SK-N-SH (cell line): ENCODE measurements around the gene ARMH3. TPM values are rescaled to one million over a fixed set of nuclear protein-coding genes. Genes with fewer than 3 reads are reported as not detected.

Source experiments
- CTCF ChIA-PET: fragments of 300-600, 350-600 bp; formaldehyde crosslinking; extraction: SDS; loops from one replicate; lab custom pipeline; 2021; lab: Yijun Ruan, JAX
- POLR2A ChIA-PET: fragments of 350-600 bp; sonication (Branson Sonifier 250); formaldehyde crosslinking; extraction: SDS; loops from one replicate; lab custom pipeline; 2020; ENCODE audit warnings: antibody characterized with exemption, inconsistent platforms; lab: Yijun Ruan, JAX
- DNase-seq: peaks from one replicate; pipeline ENCODE4 v3.0.0; 2012
- H2AFZ ChIP-seq: fragments of 200-600 bp; sonication (generic); 2 replicates; pipeline ENCODE4 v1.8.1; 2016; ENCODE audit warnings: antibody characterized with exemption, mild to moderate bottlenecking, low read depth
- H3F3A ChIP-seq: fragments of 200-600 bp; sonication (generic); replicated peaks from 2 replicates; pipeline ENCODE3; 2016; ENCODE audit warnings: antibody characterized with exemption, mild to moderate bottlenecking; ENCODE audit not compliant: insufficient read depth
- H3K27ac ChIP-seq, 2 experiments: fragments of 200-500 bp in 1 of 2; fragments of 200-600 bp in 1 of 2; sonication (Bioruptor generic) in 1 of 2; sonication (generic), shearing (Covaris generic) in 1 of 2; 2 replicates each; pipeline versions ENCODE4 v1.5.1 to v1.6.1; 2014 to 2016; ENCODE audit warnings: low read depth in 2 of 2, inconsistent platforms in 1 of 2, low read length in 1 of 2, mild to moderate bottlenecking in 1 of 2, mixed read lengths in 1 of 2
- H3K27me3 ChIP-seq: fragments of 200-600 bp; sonication (generic), shearing (Covaris generic); 2 replicates; pipeline ENCODE4 v1.6.1; 2016; ENCODE audit warnings: mixed run types; ENCODE audit not compliant: insufficient read depth
- H3K36me3 ChIP-seq, 2 experiments: fragments of 200-500 bp in 1 of 2; fragments of 200-600 bp in 1 of 2; sonication (Bioruptor generic) in 1 of 2; sonication (generic) in 1 of 2; replicated peaks in 1 of 2; 2 replicates each; pipeline versions ENCODE3 to v1.5.1; 2014 to 2016; ENCODE audit warnings: low read length in 1 of 2, mild to moderate bottlenecking in 1 of 2; ENCODE audit not compliant: insufficient read depth in 2 of 2, control insufficient read depth in 1 of 2
- H3K4me1 ChIP-seq, 2 experiments: fragments of 200-500 bp in 1 of 2; fragments of 200-600 bp in 1 of 2; sonication (Bioruptor generic) in 1 of 2; sonication (generic), shearing (Covaris generic) in 1 of 2; 2 replicates each; pipeline versions ENCODE4 v1.5.1 to v1.6.1; 2014 to 2016; ENCODE audit warnings: low read depth in 1 of 2, low read length in 1 of 2, mixed run types in 1 of 2; ENCODE audit not compliant: insufficient read depth in 2 of 2, control insufficient read depth in 1 of 2
- H3K4me2 ChIP-seq: fragments of 200-600 bp; sonication (generic), shearing (Covaris generic); 2 replicates; pipeline ENCODE4 v1.6.1; 2017; ENCODE audit warnings: mixed run types
- H3K4me3 ChIP-seq, 2 experiments: fragments of 200-500 bp in 1 of 2; fragments of 200-600 bp in 1 of 2; sonication (Bioruptor generic) in 1 of 2; sonication (generic), shearing (Covaris generic) in 1 of 2; 2 replicates each; pipeline versions ENCODE4 v1.5.1 to v1.8.1; 2014 to 2016; ENCODE audit warnings: low read depth in 2 of 2, inconsistent platforms in 1 of 2, low read length in 1 of 2, mild to moderate bottlenecking in 1 of 2, mixed read lengths in 1 of 2, moderate library complexity in 1 of 2
- H3K79me2 ChIP-seq: fragments of 200-600 bp; sonication (generic); 2 replicates; pipeline ENCODE4 v1.8.1; 2017; ENCODE audit warnings: mild to moderate bottlenecking; ENCODE audit not compliant: insufficient read depth
- H3K9ac ChIP-seq: fragments of 200-600 bp; sonication (generic); 2 replicates; pipeline ENCODE4 v1.6.1; 2017; ENCODE audit warnings: mixed run types
- H3K9me2 ChIP-seq: fragments of 200-600 bp; sonication (generic); 2 replicates; pipeline ENCODE4 v1.6.1; 2017; ENCODE audit warnings: mixed run types
- H3K9me3 ChIP-seq: fragments of 200-600 bp; sonication (generic); 2 replicates; pipeline ENCODE4 v1.6.1; 2017; ENCODE audit warnings: mixed run types, mild to moderate bottlenecking, moderate library complexity
- H4K20me1 ChIP-seq: fragments of 200-600 bp; sonication (generic); 2 replicates; pipeline ENCODE4 v1.6.1; 2017; ENCODE audit warnings: mild to moderate bottlenecking, mixed run types; ENCODE audit not compliant: insufficient read depth
- CHD2 ChIP-seq: fragments of 150-350 bp; IDR thresholded peaks from 2 replicates; pipeline ENCODE4 v1.6.1; 2018; ENCODE audit warnings: low read length; ENCODE audit not compliant: partially characterized antibody
- ELF1 ChIP-seq: IDR thresholded peaks from 2 replicates; pipeline ENCODE4 v1.4.0; 2012
- EP300 ChIP-seq, 2 experiments: IDR thresholded peaks; 2 replicates each; pipeline versions ENCODE4 v1.4.0 to v1.6.1; 2012; ENCODE audit warnings: borderline replicate concordance in 1 of 2, low read depth in 1 of 2, low read length in 1 of 2
- EZH2phosphoT487 ChIP-seq: fragments of 200-600 bp; sonication (generic); IDR thresholded peaks from 2 replicates; pipeline ENCODE4 v1.6.1; 2017; ENCODE audit warnings: low read depth, mixed run types, mild to moderate bottlenecking, antibody characterized with exemption, moderate library complexity, borderline replicate concordance
- FOSL2 ChIP-seq: IDR thresholded peaks from 2 replicates; pipeline ENCODE4 v1.4.0; 2012; ENCODE audit warnings: low read depth, mild to moderate bottlenecking, moderate library complexity, borderline replicate concordance
- FOXJ3 ChIP-seq: sonication (generic); formaldehyde crosslinking; IDR thresholded peaks from 2 replicates; pipeline ENCODE4 v1.5.1; 2020; ENCODE audit warnings: mild to moderate bottlenecking, missing genetic modification reagents
- FOXM1 ChIP-seq: IDR thresholded peaks from 2 replicates; pipeline ENCODE4 v1.4.0; 2012; ENCODE audit warnings: low read depth, mild to moderate bottlenecking
- GABPA ChIP-seq: IDR thresholded peaks from 2 replicates; pipeline ENCODE4 v1.4.0; 2012; ENCODE audit warnings: low read depth, mild to moderate bottlenecking
- IRF3 ChIP-seq: fragments of 150-350 bp; IDR thresholded peaks from 2 replicates; pipeline ENCODE4 v1.6.1; 2016; ENCODE audit warnings: mild to moderate bottlenecking, low read depth, low read length
- JUND ChIP-seq: IDR thresholded peaks from 2 replicates; pipeline ENCODE4 v1.4.0; 2012
- MEF2A ChIP-seq: IDR thresholded peaks from 2 replicates; pipeline ENCODE4 v1.4.0; 2012; ENCODE audit warnings: low read depth, borderline replicate concordance
- NFIC ChIP-seq: IDR thresholded peaks from 2 replicates; pipeline ENCODE4 v1.4.0; 2012; ENCODE audit warnings: borderline replicate concordance
- POLR2AphosphoS5 ChIP-seq: IDR thresholded peaks from 2 replicates; pipeline ENCODE4 v1.6.1; 2012; ENCODE audit warnings: low read depth, low read length
- RAD21 ChIP-seq: IDR thresholded peaks from 2 replicates; pipeline ENCODE4 v1.6.1; 2012; ENCODE audit warnings: mild to moderate bottlenecking, low read length
- RCOR1 ChIP-seq: fragments of 150-350 bp; IDR thresholded peaks from 2 replicates; pipeline ENCODE4 v1.6.1; 2017; ENCODE audit warnings: antibody characterized with exemption, low read length
- RFX5 ChIP-seq: IDR thresholded peaks from 2 replicates; pipeline ENCODE4 v1.6.1; 2012; ENCODE audit warnings: mild to moderate bottlenecking, improper control_type of control experiment, low read length
- RXRA ChIP-seq: IDR thresholded peaks from 2 replicates; pipeline ENCODE4 v1.4.0; 2012; ENCODE audit warnings: low read depth, mild to moderate bottlenecking, borderline replicate concordance
- SIN3A ChIP-seq: IDR thresholded peaks from 2 replicates; pipeline ENCODE4 v1.6.1; 2012; ENCODE audit warnings: low read depth, mild to moderate bottlenecking, low read length, moderate library complexity, borderline replicate concordance
- SMC3 ChIP-seq: IDR thresholded peaks from 2 replicates; pipeline ENCODE4 v1.6.1; 2012; ENCODE audit warnings: low read depth, low read length, improper control_type of control experiment
- USF1 ChIP-seq: IDR thresholded peaks from 2 replicates; pipeline ENCODE4 v1.4.0; 2012; ENCODE audit warnings: low read depth, borderline replicate concordance
- YY1 ChIP-seq: IDR thresholded peaks from 2 replicates; pipeline ENCODE4 v1.4.0; 2012; ENCODE audit warnings: low read depth, mild to moderate bottlenecking
- WGBS: methylation state at CpG from one replicate; pipeline ENCODE4 v1.1.6; 2017; ENCODE audit warnings: low lambda C conversion rate; 5-methylcytosine and 5-hydroxymethylcytosine counted together
- polyA plus RNA-seq, 3 experiments: library from polyadenylated mRNA; depleted of rRNA; stranded (reverse); fragments of >200 nt; gene quantifications; 2 replicates each; pipeline ENCODE4 v1.2.3, GENCODE V29; 2012
- TF ChIP-seq, protein P1 (sequence below): IDR thresholded peaks from 2 replicates; pipeline ENCODE4 v1.6.1; 2012; ENCODE audit warnings: mild to moderate bottlenecking, low read depth, low read length, moderate library complexity
- TF ChIP-seq, protein P2 (sequence below): IDR thresholded peaks from 2 replicates; pipeline ENCODE4 v1.4.0; 2012; ENCODE audit warnings: low read depth

Gene ARMH3
- polyA plus RNA-seq, 1 of the 3 experiments (the other 2 are of a cell fraction), result 12.1 TPM

GRCh38 chr10:101905251-101905650 is 150.7 kb downstream of the ARMH3 start:
- H3K9me2 ChIP-seq, result no peaks in the 10 kb centered on the region
- no peak overlapping the region for H3K4me2 ChIP-seq
- H3K27ac ChIP-seq, result no peak overlapping the region
- H3K4me3 ChIP-seq, result no peak overlapping the region
- H3K27me3 ChIP-seq, result no peaks in the 10 kb centered on the region
- H3K79me2 ChIP-seq, result no peaks in the 10 kb centered on the region
- H3K36me3 ChIP-seq, result peaks cover 3 to 4% of the 10 kb centered on the region in 2 experiments
- ChIA-PET POLR2A (interaction anchor here (0.7 kb wide), 1 partner anchor 8 kb away, joined by 3 read pairs; no protein-coding TSS in a partner anchor), CTCF (interaction anchor here (1.1 kb wide), 1 partner anchor 22 kb away, joined by 3 read pairs; no protein-coding TSS in a partner anchor)
- H2AFZ ChIP-seq, result no peak overlapping the region
- H3F3A ChIP-seq, result no peaks in the 10 kb centered on the region
- TF ChIP-seq, protein P1, sequence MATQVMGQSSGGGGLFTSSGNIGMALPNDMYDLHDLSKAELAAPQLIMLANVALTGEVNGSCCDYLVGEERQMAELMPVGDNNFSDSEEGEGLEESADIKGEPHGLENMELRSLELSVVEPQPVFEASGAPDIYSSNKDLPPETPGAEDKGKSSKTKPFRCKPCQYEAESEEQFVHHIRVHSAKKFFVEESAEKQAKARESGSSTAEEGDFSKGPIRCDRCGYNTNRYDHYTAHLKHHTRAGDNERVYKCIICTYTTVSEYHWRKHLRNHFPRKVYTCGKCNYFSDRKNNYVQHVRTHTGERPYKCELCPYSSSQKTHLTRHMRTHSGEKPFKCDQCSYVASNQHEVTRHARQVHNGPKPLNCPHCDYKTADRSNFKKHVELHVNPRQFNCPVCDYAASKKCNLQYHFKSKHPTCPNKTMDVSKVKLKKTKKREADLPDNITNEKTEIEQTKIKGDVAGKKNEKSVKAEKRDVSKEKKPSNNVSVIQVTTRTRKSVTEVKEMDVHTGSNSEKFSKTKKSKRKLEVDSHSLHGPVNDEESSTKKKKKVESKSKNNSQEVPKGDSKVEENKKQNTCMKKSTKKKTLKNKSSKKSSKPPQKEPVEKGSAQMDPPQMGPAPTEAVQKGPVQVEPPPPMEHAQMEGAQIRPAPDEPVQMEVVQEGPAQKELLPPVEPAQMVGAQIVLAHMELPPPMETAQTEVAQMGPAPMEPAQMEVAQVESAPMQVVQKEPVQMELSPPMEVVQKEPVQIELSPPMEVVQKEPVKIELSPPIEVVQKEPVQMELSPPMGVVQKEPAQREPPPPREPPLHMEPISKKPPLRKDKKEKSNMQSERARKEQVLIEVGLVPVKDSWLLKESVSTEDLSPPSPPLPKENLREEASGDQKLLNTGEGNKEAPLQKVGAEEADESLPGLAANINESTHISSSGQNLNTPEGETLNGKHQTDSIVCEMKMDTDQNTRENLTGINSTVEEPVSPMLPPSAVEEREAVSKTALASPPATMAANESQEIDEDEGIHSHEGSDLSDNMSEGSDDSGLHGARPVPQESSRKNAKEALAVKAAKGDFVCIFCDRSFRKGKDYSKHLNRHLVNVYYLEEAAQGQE, result no peak
- TF ChIP-seq FOSL2, result no peak
- TF ChIP-seq RFX5, result no peak
- TF ChIP-seq CHD2, result no peak
- no peak for TF ChIP-seq SMC3
- TF ChIP-seq, protein P2, sequence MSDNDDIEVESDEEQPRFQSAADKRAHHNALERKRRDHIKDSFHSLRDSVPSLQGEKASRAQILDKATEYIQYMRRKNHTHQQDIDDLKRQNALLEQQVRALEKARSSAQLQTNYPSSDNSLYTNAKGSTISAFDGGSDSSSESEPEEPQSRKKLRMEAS, result no peak
- no peak for TF ChIP-seq RCOR1
- no peak for TF ChIP-seq SIN3A
- no peak for TF ChIP-seq EZH2phosphoT487
- no peak for TF ChIP-seq GABPA
- TF ChIP-seq FOXJ3 (CRISPR knock-in tag), result no peak
- no peak for TF ChIP-seq RAD21
- no peak for TF ChIP-seq POLR2AphosphoS5
- no peaks in the 10 kb centered on the region for H3K9me3 ChIP-seq
- H4K20me1 ChIP-seq, result no peaks in the 10 kb centered on the region
- DNase-seq, result no peak
- H3K4me1 ChIP-seq, result no peaks in the 10 kb centered on the region
- H3K9ac ChIP-seq, result no peak overlapping the region
- WGBS, result 95% methylated on average over 2 of the region's 2 CpGs

- Histone ChIP-seq H3K4me3 (no peak overlapping the region), H3K4me1 (no peaks in the 10 kb centered on the region), H3K27me3 (no peaks in the 10 kb centered on the region), H3K9me3 (no peaks in the 10 kb centered on the region), H3K4me2 (no peak overlapping the region), H3K9me2 (no peaks in the 10 kb centered on the region), H3F3A (no peaks in the 10 kb centered on the region), H3K79me2 (no peaks in the 10 kb centered on the region), H3K27ac (no peak overlapping the region), H3K9ac (no peak overlapping the region), H3K36me3 (peaks cover 3 to 4% of the 10 kb centered on the region in 2 experiments), H4K20me1 (no peaks in the 10 kb centered on the region), H2AFZ (no peak overlapping the region)
- 99% methylated on average over 7 of the region's 7 CpGs for WGBS
- ChIA-PET CTCF (interaction anchor here (1.7 to 7.7 kb wide), 2 partner anchors 15 to 106 kb away, joined by 5 to 52 read pairs; no protein-coding TSS in a partner anchor), POLR2A (no interaction called here)
- no peak for DNase-seq
- TF ChIP-seq RXRA (no peak), USF1 (no peak), IRF3 (no peak), EP300 (IDR thresholded peaks at IDR 0.05; ENCODE audit: borderline replicate concordance in 1 of 2, low read depth in 1 of 2, low read length in 1 of 2) (no peak), YY1 (no peak), FOXM1 (no peak), FOXJ3 (CRISPR knock-in tag) (no peak), JUND (no peak), POLR2AphosphoS5 (no peak), RFX5 (no peak), MEF2A (no peak), GABPA (no peak), SIN3A (no peak), RCOR1 (no peak), NFIC (no peak), ELF1 (no peak)
Measured at GRCh38 chr10:101903827-101904550, 152.0 kb downstream of the ARMH3 start.
